NB4 (cell line): ENCODE data around the gene KAT6B.

ENCODE experiments used
- DNase-seq: peaks from one replicate; pipeline ENCODE4 v3.0.0; 2010; ENCODE audit warnings: low read depth
- H3K4me3 ChIP-seq: one replicate; pipeline ENCODE4 v1.5.1; 2011; ENCODE audit warnings: mild to moderate bottlenecking, low read depth, low read length, moderate library complexity
- CTCF ChIP-seq: IDR thresholded peaks from one replicate; pipeline ENCODE4 v1.5.1; 2012; ENCODE audit warnings: low read depth, low read length
- MAX ChIP-seq: IDR thresholded peaks from 2 replicates; pipeline ENCODE4 v1.6.1; 2011; ENCODE audit warnings: low read depth, low read length
- MYC ChIP-seq: IDR thresholded peaks from 2 replicates; pipeline ENCODE4 v1.6.1; 2011; ENCODE audit warnings: low read depth, low read length
- POLR2A ChIP-seq: IDR thresholded peaks from 2 replicates; pipeline ENCODE4 v1.6.1; 2011; ENCODE audit warnings: mild to moderate bottlenecking; ENCODE audit not compliant: insufficient read length; ENCODE audit errors: extremely low read depth

KAT6B gene

DNA sequence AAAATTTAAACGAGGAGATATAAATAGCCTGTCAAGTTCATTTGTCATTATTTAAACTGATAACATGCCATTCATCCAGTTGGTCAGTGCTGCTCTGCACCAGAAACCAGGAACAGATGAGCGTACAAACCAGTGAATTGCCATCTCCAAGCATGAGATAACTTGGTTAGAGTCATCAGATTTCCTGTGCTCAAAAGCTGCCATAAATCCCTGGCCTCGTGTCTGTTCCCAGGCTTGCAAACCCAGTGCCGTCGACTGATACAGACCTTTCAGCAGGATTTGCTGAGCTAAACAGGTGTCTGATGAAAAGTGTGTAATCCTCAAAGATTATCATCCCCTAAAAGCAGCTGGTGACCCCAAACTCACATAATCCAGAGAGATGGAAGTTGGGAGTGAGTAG is 189.0 kb downstream of the KAT6B start:
- DNase-seq: no peak
- no peak overlapping the region for H3K4me3 ChIP-seq
- no peak for TF ChIP-seq POLR2A
- TF ChIP-seq MYC: no peak
- TF ChIP-seq CTCF: no peak
- TF ChIP-seq MAX: no peak

- TF ChIP-seq POLR2A: no peak
- TF ChIP-seq MAX: no peak
- TF ChIP-seq CTCF: no peak
- TF ChIP-seq MYC: no peak
- DNase-seq: peak; percentile 25
- H3K4me3 ChIP-seq: no peak overlapping the region
Observed at GRCh38 chr10:75016325-75016724, 189.9 kb downstream of the KAT6B start.

DNA sequence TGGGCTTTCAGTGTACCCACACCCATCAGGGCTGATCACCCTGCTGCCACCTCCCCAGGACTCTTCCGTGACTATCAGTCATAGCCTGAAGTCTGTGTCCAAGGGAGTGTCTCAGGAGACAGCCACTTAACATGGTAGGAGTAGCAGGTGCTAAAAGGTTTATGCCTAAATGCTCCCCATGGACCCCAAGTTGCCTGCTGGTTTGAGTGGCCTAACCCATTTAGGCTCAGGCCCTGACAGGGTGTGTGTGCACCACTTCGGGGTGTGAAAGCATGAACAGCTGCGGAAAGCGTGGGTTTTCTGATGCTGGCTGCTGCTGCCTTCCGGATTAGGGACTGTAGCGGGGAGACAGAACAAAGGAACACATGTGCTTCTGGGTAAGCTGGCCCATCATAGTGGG is 191.9 kb downstream of the KAT6B start:
- TF ChIP-seq POLR2A (no peak), MYC (no peak), MAX (no peak), CTCF (no peak)

GRCh38 chr10:75018686-75019307 is 192.4 kb downstream of the KAT6B start:
- TF ChIP-seq MAX (no peak), POLR2A (no peak), MYC (no peak), CTCF (no peak)
- H3K4me3 ChIP-seq: no peak overlapping the region
- no peak for DNase-seq

More for the DNA sequence above, 191.9 kb downstream of the KAT6B start:
- no peak overlapping the region for H3K4me3 ChIP-seq
- DNase-seq: no peak

DNA sequence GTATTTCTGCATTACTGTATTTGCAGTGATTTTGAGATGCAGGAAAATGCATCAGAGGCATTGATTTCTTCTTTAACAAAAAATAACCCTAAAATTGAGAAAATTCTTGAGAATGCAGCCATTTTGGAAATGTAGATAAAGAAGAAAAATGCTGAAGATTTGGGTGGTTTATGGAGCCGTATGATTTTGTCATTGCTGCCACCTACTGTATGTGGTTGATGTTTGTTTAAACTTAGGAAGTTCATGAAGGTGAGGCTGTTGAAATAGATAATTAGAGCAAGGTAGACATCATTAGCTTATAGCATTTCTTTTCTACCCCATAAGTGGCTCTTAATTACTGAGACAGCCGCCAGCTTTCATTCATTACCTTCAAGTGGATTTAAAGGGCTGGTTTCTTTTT is 193.0 kb downstream of the KAT6B start:
- H3K4me3 ChIP-seq: no peak overlapping the region
- DNase-seq: peak; percentile 65
- TF ChIP-seq MAX (no peak), POLR2A (no peak), CTCF (peak; percentile 7), MYC (no peak)

- no peak for DNase-seq
- H3K4me3 ChIP-seq: no peak overlapping the region
- TF ChIP-seq POLR2A (no peak), CTCF (no peak), MYC (no peak), MAX (no peak)
Observed at GRCh38 chr10:75020168-75020567, 193.8 kb downstream of the KAT6B start.
